Hepatocyte (in vitro differentiated cells): ENCODE data around the gene KRT71. TPM values are rescaled to one million over a fixed set of nuclear protein-coding genes. Genes with fewer than 3 reads are reported as not detected.

Experiments
- DNase-seq: peaks from one replicate; pipeline ENCODE4 v3.0.0-alpha.2; 2016; ENCODE audit warnings: low spot score
- H2AFZ ChIP-seq: fragments of 200-600 bp; sonication (generic); 2 replicates; pipeline ENCODE4 v1.6.0; 2016; ENCODE audit warnings: antibody characterized with exemption, mild to moderate bottlenecking
- H3K27ac ChIP-seq: fragments of 200-600 bp; sonication (generic); 2 replicates; pipeline ENCODE4 v1.5.1; 2016; ENCODE audit warnings: mild to moderate bottlenecking
- H3K27me3 ChIP-seq: fragments of 200-600 bp; sonication (generic); 2 replicates; pipeline ENCODE4 v1.6.1; 2016
- H3K36me3 ChIP-seq: fragments of 200-600 bp; sonication (generic); replicated peaks from 2 replicates; pipeline ENCODE4 v1.5.1; 2016; ENCODE audit warnings: low read depth; ENCODE audit not compliant: insufficient read depth
- H3K4me1 ChIP-seq: fragments of 200-600 bp; sonication (generic); 2 replicates; pipeline ENCODE4 v1.5.1; 2016; ENCODE audit warnings: mild to moderate bottlenecking, moderate library complexity; ENCODE audit not compliant: insufficient read depth
- H3K4me2 ChIP-seq: fragments of 200-600 bp; sonication (generic); 2 replicates; pipeline ENCODE4 v1.6.0; 2016
- H3K4me3 ChIP-seq: fragments of 200-600 bp; sonication (generic); 2 replicates; pipeline ENCODE4 v1.5.1; 2016; ENCODE audit warnings: mild to moderate bottlenecking
- H3K79me2 ChIP-seq: fragments of 200-600 bp; sonication (generic); 2 replicates; pipeline ENCODE4 v1.6.0; 2017; ENCODE audit warnings: mild to moderate bottlenecking
- H3K9me2 ChIP-seq: fragments of 200-600 bp; sonication (generic); replicated peaks from 2 replicates; pipeline ENCODE4 v1.6.0; 2017; ENCODE audit warnings: mild to moderate bottlenecking; ENCODE audit not compliant: insufficient read depth
- H3K9me3 ChIP-seq: fragments of 200-600 bp; sonication (generic); 2 replicates; pipeline ENCODE4 v1.5.1; 2016; ENCODE audit warnings: low read depth, mild to moderate bottlenecking
- H4K20me1 ChIP-seq: fragments of 200-600 bp; sonication (generic); 2 replicates; pipeline ENCODE4 v1.6.0; 2016; ENCODE audit warnings: mild to moderate bottlenecking; ENCODE audit not compliant: insufficient read depth, poor library complexity, severe bottlenecking
- CTCF ChIP-seq: fragments of 200-600 bp; sonication (generic); IDR thresholded peaks from 2 replicates; pipeline ENCODE4 v1.5.1; 2016; ENCODE audit warnings: antibody characterized with exemption, mild to moderate bottlenecking; ENCODE audit not compliant: poor library complexity
- EZH2 ChIP-seq: fragments of 200-600 bp; sonication (generic); IDR thresholded peaks from 2 replicates; pipeline ENCODE4 v1.6.1; 2016; ENCODE audit warnings: antibody characterized with exemption, mild to moderate bottlenecking, borderline replicate concordance
- EZH2phosphoT487 ChIP-seq: fragments of 200-600 bp; sonication (generic); IDR thresholded peaks from one replicate; pipeline ENCODE4 v1.6.1; 2018; ENCODE audit warnings: antibody characterized with exemption, mild to moderate bottlenecking, low read depth, moderate library complexity; ENCODE audit not compliant: unreplicated experiment, severe bottlenecking
- WGBS: methylation state at CpG from one replicate; pipeline ENCODE4 v1.1.6; 2016; ENCODE audit warnings: low lambda C conversion rate; ENCODE audit errors: missing lambda C conversion rate; 5-methylcytosine and 5-hydroxymethylcytosine counted together
- polyA plus RNA-seq: library from polyadenylated mRNA; unstranded; fragments of >200 nt; fragmentation: Nextera tagmentation; extraction: Ambion mirVana; gene quantifications from 2 replicates; pipeline ENCODE4 v1.2.1, GENCODE V29; 2016
- total RNA-seq: library from RNA; depleted of rRNA; stranded (reverse); fragments of >200 nt; gene quantifications from 2 replicates; pipeline ENCODE4 v1.2.3, GENCODE V29; 2014

The KRT71 gene
- total and polyA plus RNA-seq, 2 experiments from 2014 or later: not detected

- DNase-seq: no peak
- 89% methylated on average over 1 of the region's 1 CpG for WGBS
- TF ChIP-seq EZH2: no peak
- H3K36me3 ChIP-seq: no peaks in the 10 kb centered on the region
- no peak overlapping the region for H3K27ac ChIP-seq
- no peak overlapping the region for H3K4me2 ChIP-seq
- no peaks in the 10 kb centered on the region for H3K9me3 ChIP-seq
- no peaks in the 10 kb centered on the region for H3K79me2 ChIP-seq
- no peaks in the 10 kb centered on the region for H3K9me2 ChIP-seq
- H3K27me3 ChIP-seq: no peaks in the 10 kb centered on the region
- no peak overlapping the region for H3K4me3 ChIP-seq
- no peak overlapping the region for H2AFZ ChIP-seq
- H3K4me1 ChIP-seq: no peaks in the 10 kb centered on the region
- H4K20me1 ChIP-seq: no peaks in the 10 kb centered on the region
Measured at GRCh38 chr12:52515319-52515646, 37.7 kb downstream of the KRT71 start.

- DNase-seq: no peak
- H3K4me3 ChIP-seq: no peak overlapping the region
- no peaks in the 10 kb centered on the region for H3K9me3 ChIP-seq
- H3K36me3 ChIP-seq: no peaks in the 10 kb centered on the region
- no peaks in the 10 kb centered on the region for H3K9me2 ChIP-seq
- TF ChIP-seq EZH2 (no peak), EZH2phosphoT487 (no peak)
- H4K20me1 ChIP-seq: no peaks in the 10 kb centered on the region
- H3K4me1 ChIP-seq: no peaks in the 10 kb centered on the region
- no peak overlapping the region for H3K27ac ChIP-seq
- H3K4me2 ChIP-seq: no peak overlapping the region
- 97% methylated on average over 14 of the region's 14 CpGs for WGBS
- no peak overlapping the region for H2AFZ ChIP-seq
- no peaks in the 10 kb centered on the region for H3K27me3 ChIP-seq
- no peaks in the 10 kb centered on the region for H3K79me2 ChIP-seq
Measured at GRCh38 chr12:52514471-52515318, 38.2 kb downstream of the KRT71 start.

GRCh38 chr12:52513736-52514135 is 39.2 kb downstream of the KRT71 start:
- Histone ChIP-seq H3K9me3 (no peaks in the 10 kb centered on the region), H3K4me1 (no peaks in the 10 kb centered on the region), H3K79me2 (no peaks in the 10 kb centered on the region), H3K27me3 (no peaks in the 10 kb centered on the region), H4K20me1 (no peaks in the 10 kb centered on the region), H3K27ac (no peak overlapping the region), H3K4me3 (no peak overlapping the region), H3K4me2 (no peak overlapping the region), H3K36me3 (no peaks in the 10 kb centered on the region), H3K9me2 (no peaks in the 10 kb centered on the region), H2AFZ (no peak overlapping the region)
- WGBS: 96% methylated on average over 6 of the region's 6 CpGs
- TF ChIP-seq CTCF: no peak
- TF ChIP-seq EZH2phosphoT487: no peak
- no peak for TF ChIP-seq EZH2
- DNase-seq: no peak

GRCh38 chr12:52508211-52508610 is 44.7 kb downstream of the KRT71 start:
- TF ChIP-seq EZH2: no peak
- TF ChIP-seq EZH2phosphoT487: no peak
- no peak for TF ChIP-seq CTCF
- no peaks in the 10 kb centered on the region for H3K9me2 ChIP-seq
- no peaks in the 10 kb centered on the region for H3K79me2 ChIP-seq
- no peaks in the 10 kb centered on the region for H3K4me1 ChIP-seq
- H4K20me1 ChIP-seq: no peaks in the 10 kb centered on the region
- H3K4me2 ChIP-seq: no peak overlapping the region
- no peaks in the 10 kb centered on the region for H3K9me3 ChIP-seq
- H3K27ac ChIP-seq: no peak overlapping the region
- H2AFZ ChIP-seq: no peak overlapping the region
- 93% methylated on average over 5 of the region's 5 CpGs for WGBS
- no peaks in the 10 kb centered on the region for H3K36me3 ChIP-seq
- DNase-seq: no peak
- H3K27me3 ChIP-seq: no peaks in the 10 kb centered on the region
- H3K4me3 ChIP-seq: no peak overlapping the region
